HG03103 (cell line): Measurements from ENCODE around the gene STAT4.
"Not testable (repeated sequence)": the region's sequence is repeated elsewhere in the genome, so short reads cannot be mapped to it uniquely, and the experiment has no call there.

Experiments used
- ATAC-seq: cut with Tn5 transposase; IDR thresholded peaks from one replicate; pipeline ENCODE4 v1.9.1; 2021; ENCODE audit warnings: low read depth; ENCODE audit not compliant: unreplicated experiment

STAT4 gene

DNA sequence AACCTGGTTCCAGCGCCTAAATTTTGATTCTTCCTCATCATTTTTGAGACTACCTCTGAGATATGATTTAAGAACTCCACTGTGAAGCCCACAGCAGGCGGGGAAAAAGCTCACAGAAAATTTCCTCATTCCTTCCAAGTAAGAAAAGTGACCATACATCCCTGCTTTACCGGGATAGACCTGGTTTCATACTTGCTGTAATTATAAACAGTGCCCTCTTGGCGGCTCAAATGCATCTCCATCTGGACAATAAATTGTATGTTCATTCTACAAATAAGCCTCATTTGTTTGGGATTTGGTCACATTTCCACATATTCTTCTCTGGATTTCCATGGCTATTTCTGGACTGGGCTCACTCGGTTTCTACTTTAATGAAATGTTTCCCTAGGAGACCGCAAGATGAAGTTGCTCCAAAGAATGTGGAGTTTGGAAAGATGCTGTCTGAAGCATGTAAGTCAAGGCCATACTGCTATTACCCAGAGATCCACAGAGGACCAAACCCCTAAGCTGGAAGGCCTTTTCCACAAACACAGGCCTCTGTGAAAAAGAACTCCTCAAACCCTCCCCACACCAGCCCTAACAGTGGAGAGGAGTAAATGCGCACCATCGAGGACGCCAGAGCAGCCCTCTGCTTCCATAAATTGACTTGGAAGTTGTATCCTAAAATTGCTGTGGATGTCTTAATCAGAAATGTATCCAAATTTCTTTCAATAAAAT is 150.7 kb downstream of the STAT4 start:
- no peak for ATAC-seq

DNA sequence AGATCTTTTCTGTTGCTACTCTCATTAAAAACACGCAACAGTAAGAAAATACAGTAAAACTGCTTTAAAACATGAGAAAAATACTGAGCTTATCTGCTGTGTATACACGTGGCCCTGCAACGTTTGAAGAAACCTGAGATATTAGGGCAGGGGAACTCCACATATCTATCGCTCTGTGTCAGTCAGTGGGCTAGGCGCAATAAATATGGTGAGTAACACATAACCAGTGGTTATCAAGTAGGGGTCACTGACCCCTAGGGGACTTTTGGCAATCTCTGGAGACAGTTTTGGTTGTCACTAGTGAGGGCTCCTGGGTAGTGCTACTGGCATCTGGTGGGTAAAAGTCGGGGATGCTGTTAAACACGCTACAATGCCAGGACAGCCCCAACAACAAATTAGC is 151.7 kb downstream of the STAT4 start:
- no peak for ATAC-seq

DNA sequence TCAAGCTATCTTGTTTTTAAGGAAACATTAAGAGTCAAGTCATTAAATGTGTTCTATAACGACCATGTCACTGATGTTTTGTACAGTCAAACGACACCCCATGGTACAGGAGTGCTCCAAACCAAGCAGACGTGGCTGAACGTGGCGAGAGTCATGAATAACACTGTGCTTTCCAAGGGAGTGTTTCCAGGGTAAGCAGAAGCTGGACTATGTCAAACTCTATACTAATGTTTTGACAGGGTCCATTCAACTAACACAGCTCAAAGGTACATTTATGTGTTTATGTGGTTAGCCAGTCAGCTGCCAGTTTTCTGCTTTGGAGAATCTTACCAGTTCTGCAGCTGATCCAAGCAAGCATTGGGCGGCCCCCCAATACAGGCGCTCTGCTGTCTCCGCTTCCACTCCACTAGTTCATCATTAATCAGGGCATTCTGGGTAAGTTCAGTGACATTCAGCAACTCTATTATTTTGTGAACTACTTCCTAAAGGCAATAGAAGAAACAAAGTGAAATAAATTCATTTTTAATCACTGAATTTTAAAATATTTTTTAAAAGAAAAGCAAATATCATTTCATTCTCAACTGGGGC is 153.2 kb downstream of the STAT4 start:
- no peak for ATAC-seq

DNA sequence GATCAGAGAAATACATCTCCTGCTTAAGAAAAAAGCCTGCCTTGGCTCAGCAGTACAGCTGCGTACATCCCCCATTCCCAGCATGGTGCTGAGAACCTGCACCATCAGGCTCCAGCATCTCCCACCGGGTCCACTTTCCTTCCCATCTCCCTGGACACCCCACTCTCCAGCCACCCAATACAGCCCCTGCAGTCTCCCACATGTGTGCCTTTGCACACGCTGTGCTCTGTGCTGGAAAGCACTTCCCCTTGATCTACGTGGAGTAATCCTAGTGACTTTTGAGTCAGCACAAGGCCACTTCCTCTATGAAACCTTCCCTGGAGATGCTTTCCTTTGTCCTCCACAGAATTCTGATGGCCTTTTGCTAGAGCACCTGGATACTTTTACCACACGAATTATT is 153.8 kb downstream of the STAT4 start:
- ATAC-seq = no peak

DNA sequence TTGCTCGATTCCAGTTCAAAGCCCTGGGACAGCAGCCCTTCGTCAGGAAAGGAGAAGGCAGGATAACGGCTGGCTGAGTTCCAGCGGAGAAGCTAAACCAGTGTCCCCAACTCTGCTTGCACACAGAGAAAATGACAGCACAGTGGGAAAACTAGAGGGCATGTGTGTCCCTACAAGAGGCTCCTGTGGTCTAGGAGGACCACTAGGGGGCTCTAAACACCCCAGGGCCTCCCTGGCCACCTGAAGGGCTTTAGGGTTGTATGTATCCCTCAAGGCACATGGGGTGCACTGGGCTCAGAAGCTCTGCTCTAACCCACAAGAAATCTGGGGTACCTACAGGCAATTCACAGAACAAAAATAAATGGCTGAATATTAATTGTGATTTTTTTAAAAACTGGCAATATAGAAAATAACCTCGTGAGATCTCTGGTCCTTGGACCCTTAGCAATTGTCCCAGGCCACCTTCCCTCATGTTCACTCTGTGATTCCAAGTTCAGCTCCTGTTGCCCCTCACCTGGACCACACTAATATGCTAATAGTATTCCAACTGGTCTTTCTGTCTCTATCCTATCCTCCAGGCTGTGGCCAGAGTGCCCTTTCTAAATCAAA is 154.4 kb downstream of the STAT4 start:
- no peak for ATAC-seq

DNA sequence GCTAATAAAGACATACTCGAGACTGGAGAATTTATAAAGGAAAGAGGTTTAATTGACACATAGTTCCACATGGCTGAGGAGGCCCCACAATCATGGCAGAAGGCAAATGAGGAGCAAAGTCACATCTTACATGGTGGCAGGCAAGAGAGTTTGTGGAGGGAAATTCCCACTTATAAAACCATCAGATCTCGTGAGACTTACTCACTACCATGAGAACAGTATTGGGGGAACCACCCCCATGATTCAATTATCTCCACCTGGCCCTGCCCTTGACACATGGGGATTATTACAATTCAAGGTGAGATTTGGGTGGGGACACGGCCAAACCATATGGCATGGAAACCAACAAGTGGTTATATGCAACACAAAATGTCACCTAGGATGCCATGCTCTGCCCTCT is 155.5 kb downstream of the STAT4 start:
- not testable (repeated sequence) for ATAC-seq

DNA sequence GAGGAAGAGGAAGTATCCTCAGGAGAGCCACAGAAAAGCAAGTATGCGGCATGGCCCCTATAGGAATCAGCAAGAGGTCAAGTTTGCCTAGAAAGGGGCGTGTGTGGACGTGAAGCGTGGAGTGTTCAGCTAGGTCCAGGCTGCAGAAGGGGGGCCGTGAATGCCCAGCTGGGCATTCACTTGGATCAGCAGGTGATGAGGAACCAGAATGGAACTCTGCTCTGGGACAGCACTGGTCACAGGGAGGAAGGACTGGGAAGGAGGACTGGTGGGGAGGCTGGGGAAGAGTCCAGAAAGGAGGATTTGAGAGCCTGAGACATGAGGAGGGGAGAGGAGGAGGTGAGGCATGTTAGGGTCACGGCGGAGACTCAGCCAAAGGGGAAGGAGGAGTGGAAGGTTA is 156.6 kb downstream of the STAT4 start:
- no peak for ATAC-seq

DNA sequence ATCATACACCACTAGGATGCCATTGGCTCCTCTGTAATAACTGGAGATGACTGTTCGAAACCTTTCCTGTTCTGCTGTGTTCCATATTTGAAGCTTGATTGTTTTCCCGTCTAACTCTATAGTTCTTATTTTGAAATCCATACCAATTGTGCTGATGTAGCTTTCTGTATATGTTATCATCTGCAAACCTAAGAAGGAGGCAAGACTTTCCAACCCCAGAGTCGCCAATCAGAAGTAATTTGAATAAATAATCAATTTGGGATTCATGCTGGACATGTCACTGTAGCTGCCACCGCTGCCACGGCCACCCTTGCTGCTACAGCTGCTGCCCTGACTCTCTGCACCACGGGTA is 157.5 kb downstream of the STAT4 start:
- ATAC-seq = no peak

DNA sequence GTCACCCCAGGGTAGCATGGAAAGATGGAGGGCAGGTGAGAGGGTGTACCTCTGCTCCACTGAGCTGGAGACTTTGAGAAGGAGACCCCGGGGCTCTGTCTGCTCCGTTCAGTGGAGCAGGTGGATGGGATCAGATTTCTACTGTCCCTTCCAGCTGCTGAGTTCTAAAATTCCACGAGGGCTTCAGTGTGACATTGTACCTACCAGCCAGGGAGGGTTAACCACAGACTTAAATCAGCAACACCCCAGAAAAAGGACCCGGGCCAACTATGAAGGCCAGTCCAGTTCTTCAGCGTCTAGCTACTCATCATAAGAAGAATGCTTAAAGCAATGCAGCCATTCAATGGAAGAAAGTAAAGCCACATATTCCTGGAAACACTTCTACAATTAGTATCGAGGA is 160.7 kb downstream of the STAT4 start:
- ATAC-seq = no peak

DNA sequence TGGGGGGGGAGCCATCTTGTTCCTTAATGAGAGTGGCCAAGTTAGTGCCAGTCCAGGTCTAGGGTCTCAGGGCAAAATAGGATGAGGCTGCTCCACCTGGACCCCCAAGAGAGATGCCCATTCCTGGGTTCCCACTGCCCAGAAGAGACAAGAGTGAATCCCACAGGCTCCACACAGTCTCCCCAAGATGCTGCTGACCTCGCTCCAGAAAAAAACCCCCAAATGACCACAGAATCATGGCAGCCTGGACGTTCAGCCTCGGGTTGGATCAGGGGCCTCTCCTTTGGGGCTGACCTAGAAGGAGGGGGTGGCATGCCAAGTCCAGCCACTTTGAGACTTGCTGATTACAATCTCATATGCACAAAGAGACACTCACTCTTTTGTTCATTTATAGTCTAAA is 161.9 kb downstream of the STAT4 start:
- ATAC-seq = no peak

DNA sequence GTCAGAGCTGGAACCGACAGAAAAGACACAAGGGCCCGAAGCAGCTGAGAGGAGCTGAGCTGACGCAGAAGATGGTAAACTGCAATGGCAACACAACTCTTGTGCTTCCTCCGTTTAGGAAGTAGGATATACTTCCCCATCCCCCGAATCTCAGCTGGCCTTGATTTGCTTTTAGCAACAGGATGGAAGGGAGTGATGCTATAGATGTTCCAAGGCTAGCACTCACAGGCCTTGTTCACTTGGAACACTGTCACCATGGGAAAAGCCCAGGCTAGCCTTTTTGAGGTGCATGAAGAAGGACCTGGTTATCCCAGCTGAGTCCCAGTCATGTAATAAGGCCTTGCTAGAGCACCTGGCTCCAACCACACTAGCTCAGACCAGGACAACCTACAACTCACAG is 162.9 kb downstream of the STAT4 start:
- ATAC-seq = no peak

DNA sequence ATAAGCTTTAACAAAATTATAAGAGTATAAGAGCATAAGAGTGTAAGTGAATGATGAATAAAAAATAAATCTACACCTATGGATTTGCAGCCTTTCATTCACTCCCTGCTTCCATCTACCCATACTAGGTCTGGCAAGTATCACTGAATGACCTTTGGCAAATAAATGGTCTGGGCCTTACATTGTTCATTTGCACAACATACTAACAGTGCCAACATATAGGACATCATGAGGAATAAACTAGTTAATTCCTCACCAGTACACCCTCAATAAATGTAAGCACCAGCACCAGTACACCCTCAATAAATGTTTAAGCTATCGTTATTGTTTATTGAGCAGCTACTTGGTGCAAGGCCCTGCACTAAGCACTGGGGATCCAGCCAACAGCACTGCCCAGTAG is 163.7 kb downstream of the STAT4 start:
- no peak for ATAC-seq

DNA sequence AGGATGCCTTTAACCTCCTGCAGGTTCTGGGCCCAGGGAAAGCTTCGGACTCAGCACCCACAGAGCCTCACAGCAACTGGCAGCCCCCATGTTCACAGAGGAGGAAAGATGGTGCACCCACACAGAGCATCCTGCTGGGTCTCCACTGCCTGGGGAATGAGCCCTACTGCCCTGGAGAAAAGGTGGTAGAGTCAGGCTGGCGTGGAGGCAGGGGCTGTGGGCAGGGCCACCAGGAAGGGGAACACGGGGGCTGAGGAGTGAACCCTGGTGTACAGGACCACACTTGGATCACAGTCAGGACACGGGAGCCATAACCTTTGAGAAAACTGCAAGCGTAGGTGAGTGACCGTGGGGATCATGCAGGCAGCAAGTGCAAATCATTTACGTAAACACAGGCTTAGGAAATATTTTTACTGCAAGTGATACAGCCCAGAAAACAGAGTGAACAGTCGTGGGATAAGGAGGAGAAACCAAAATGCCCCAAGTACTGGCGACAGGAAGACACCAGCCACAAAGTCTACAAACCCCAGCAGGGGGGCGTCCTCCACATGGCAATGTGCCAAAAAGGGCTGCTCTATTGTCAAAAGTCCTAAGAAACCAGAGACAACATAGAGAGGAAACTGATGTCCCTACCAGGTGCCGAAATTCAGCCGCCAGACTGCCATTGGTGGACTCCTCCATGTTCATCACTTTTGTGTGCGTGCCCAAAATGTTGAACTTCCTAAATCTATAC is 164.4 kb downstream of the STAT4 start:
- no peak for ATAC-seq

DNA sequence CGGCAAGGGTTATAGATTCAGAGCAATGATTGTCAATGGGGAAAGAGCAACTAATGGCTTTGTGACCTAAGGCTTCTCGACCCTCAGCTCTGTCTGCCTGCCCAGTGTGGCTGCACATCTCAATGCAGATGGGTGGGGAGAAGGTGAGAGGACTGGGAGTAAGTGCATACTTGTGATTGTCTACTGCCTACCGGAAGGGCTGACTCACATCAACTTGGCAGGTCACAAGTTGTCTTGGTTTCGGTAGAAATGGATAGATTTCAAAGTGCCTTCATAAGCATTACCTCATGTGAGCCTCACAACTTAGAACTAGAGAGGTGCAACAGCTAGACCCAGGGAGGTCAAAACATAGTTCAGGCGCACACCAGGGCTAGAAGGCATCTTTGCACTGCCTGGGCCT is 166.2 kb downstream of the STAT4 start:
- no peak for ATAC-seq

DNA sequence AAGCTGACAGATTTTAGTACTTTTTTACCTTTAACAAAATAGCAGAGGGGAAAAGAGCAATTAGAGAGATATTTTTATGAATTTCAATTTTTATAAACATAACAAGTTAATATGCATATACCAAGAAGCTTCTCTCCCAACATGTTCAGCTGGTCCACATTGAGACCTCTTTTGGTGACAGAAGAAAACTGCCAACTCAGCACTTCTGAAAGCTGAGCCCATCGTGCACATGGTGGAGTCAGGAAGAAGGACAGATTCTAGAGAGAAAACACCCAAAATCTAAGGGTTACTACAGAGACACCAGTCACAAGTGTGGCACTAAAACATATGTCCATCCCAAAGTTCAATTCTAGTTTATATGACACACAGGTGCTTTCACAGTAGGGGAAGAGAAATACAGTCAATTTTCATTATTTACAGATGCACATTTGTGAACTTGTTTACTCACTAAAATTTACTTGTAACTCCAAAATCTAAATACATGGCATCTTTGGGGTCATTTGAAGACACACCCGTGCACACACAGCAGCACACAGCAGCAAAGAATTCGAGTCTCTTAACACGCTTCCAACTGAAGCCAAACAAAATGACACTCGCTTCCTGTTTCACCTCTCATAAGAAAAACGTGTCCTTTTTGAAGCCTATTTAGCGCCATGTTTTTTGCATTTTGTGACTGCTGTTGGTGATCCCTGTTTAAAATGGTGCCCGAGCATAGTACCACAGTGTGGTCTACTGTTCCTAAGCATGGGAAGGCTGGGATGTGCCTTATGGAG is 168.3 kb downstream of the STAT4 start:
- ATAC-seq = no peak

DNA sequence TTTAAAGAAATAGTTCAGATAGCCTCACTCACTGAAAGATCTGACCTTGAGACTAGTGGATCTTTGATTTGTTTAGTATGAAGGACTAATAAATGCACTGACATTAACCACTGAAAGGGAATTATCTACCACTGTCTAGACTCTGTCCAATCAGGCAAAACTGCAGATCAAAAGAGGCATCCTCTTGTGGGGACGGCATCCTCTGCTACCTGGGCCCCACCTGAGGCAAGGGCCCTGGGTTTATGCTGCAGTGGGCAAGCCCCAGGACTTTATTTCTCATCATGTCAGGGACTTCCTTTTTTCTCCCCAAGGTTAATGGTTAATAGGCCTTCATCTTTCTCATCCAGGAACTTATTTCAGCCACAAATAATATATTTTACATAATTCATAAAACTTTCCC is 169.1 kb downstream of the STAT4 start:
- ATAC-seq = no peak

DNA sequence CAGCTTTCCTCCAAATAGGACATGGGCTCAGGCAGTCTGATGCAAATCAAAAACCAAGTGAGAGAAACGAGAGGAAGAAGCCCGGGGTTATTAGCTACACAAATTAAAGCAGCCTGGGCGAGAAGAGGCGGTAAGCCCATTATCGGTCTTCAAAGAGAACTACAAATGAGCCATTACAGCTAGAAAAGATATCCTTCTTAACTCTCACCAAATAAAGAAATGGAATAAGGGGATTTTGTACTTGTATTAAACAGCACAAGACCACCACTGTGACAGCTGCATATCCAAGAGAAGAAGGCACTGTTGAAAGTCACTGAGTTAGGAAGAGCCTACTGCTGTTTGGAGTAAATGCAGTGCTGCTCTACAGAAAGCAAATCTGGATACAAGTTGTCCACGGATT is 169.5 kb downstream of the STAT4 start:
- ATAC-seq = no peak

DNA sequence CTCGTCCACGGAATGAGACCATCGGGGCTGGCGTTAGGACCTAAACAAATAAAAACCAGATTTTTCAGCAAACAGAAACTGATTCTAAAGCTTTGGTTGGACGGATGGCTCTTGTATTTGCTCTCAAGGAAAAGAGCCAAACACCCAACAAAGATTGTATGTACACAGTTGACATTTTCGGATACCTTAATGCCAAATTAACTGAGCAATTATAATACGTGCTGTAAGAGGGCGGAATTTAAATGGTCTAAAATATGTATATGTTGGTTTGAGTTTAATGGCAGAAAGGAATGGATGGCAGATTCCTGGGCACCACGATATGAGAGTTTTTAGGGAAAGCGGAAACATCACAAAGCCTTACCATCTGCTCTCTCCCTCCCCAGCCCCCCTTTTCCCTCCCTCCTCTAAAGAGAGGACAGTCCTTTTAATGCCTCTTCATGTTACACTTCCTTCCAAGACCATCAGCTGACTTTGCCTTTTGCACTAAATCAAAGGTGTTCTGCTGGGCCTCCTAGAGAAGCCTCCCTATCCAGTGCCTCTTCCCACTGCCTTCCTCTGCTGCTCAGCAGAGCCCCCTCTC is 170.1 kb downstream of the STAT4 start:
- no peak for ATAC-seq

DNA sequence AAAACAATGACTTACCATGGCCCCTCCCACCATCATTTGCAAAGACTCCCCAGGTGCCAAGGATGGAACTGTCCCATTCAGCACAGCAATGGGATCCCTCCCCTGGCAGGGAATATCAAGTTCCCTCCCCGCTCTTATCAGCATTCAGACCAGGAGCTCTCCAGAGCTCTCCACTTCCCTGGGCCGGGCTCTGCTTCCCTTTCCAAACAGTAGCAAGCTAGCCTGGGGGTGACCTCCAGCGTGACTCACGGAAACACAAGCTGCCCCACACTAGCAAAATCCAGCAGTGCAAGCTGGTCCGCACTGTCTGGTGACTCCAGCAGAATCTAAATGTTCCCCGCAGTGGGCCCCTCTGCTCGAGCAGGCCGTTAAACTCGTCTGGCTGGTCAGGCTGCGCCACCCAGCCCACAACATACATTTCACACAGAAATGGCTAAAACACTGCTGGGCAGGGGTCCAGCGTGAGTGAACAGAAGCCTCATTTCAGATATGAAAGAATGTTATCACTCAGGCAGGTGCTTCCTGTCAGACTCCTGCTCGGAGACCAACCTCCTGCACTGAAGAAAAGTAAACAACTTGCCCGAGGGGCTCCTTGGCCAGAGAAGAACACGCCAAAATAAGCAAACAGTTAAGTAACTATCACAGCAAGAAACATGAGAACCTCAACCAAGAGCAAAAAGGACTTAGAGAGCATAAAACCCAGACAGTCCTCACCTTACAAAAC is 170.7 kb downstream of the STAT4 start:
- no peak for ATAC-seq
